Measurements from ENCODE around the gene ZNF22. TPM values are rescaled to one million over a fixed set of nuclear protein-coding genes. Genes with fewer than 3 reads are reported as not detected.

ZNF22 gene
- total RNA-seq, 6 donors from 2014 or later: 8.4 to 26.9 (median 18.4) TPM

DNA sequence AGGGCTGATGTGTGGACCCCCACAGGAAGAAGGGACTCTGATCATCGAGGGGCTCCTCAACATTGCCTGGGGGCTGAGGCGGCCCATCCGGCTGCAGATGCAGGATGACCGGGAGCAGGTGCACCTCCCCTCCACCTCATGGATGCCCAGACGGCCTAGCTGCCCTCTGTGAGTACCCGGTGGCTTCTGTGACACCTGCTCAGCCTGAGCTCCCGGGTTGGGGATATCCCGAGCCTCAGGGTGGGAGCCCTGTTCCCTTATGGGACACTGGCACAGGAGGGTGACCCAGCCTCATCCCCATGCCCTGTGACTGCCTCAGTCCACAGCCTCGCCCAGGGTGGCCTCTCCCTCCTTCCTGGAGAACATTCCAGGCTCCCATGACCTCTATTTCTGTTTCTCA, 18.2 kb upstream of the ZNF22 start:
- Histone ChIP-seq H3K36me3 (peaks cover 0 to 29% (median 7%) of the 10 kb centered on the region in 4 donors), H3K4me1 (peaks cover 64 to 95% (median 74%) of the 10 kb centered on the region in 4 donors), H3K27me3 (no peaks in the 10 kb centered on the region), H3K9me3 (no peaks in the 10 kb centered on the region), H3K4me3 (no peak overlapping the region), H3K27ac (peak overlapping the region; percentile 69 to 92 (median 88))
- ATAC-seq (ENCODE audit: low FRiP score in 2 of 2) (no peak), DNase-seq (peak in 1 of 2 donors; percentile 19)
- TF ChIP-seq POLR2A (IDR thresholded peaks at IDR 0.05) (no peak), EP300 (IDR thresholded peaks at IDR 0.05) (no peak), POLR2AphosphoS5 (IDR thresholded peaks at IDR 0.05) (no peak)
- TF ChIP-seq, protein P1, sequence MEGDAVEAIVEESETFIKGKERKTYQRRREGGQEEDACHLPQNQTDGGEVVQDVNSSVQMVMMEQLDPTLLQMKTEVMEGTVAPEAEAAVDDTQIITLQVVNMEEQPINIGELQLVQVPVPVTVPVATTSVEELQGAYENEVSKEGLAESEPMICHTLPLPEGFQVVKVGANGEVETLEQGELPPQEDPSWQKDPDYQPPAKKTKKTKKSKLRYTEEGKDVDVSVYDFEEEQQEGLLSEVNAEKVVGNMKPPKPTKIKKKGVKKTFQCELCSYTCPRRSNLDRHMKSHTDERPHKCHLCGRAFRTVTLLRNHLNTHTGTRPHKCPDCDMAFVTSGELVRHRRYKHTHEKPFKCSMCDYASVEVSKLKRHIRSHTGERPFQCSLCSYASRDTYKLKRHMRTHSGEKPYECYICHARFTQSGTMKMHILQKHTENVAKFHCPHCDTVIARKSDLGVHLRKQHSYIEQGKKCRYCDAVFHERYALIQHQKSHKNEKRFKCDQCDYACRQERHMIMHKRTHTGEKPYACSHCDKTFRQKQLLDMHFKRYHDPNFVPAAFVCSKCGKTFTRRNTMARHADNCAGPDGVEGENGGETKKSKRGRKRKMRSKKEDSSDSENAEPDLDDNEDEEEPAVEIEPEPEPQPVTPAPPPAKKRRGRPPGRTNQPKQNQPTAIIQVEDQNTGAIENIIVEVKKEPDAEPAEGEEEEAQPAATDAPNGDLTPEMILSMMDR (IDR thresholded peaks at IDR 0.05): no peak
- WGBS, 2 donors: 91 to 93% methylated on average over 3 to 9 of the region's 9 CpGs

DNA sequence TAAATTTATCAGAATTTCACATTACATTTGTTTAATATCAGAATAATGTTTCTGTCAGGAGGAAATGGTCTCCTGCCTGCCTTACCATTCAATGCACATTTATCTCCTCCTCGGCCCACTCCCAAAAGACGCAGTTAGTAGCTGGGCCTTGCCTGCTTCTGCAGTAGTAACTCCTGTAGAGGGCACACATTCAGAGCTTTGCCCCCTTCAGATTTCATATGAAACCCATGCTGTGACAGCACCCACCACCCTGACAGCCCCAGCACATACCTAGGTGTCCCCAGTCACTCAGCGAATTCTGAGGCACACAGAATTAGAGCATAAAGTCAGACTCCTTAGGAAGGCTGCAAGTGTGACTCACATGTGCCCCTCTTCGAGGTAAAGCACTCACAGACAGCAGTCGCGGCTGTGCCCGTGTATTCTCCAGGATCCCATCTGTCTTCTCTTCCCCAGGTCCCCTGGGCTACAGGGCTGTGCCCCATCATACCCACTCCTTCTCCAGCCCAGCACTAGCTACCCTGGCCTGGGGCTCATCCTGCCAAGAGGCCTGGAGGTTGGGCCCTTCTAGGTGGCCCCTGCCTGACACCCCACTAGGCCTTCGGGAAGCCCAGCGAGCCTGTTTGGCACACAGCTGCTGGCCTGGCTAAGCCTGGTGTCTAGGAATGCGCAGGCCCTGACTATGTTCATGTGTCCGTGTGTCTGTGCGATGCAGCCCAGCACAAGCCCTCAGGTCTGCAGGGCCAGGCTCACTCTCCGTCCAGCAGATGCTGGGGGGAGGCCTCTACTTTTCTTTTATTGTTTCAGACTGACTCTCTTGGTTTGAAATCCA, 17.4 kb upstream of the ZNF22 start:
- no peaks in the 10 kb centered on the region for H3K9me3 ChIP-seq
- 87 to 93% methylated on average over 12 to 13 of the region's 13 CpGs for WGBS, 2 donors
- no peaks in the 10 kb centered on the region for H3K27me3 ChIP-seq
- DNase-seq (peak in 1 of 2 donors; percentile 18), ATAC-seq (ENCODE audit: low FRiP score in 2 of 2) (no peak)
- peak overlapping the region in 3 of 4 donors; percentile 67 to 78 (median 75) for H3K27ac ChIP-seq
- TF ChIP-seq, protein P1 (IDR thresholded peaks at IDR 0.05): no peak
- TF ChIP-seq EP300 (IDR thresholded peaks at IDR 0.05): no peak
- peaks cover 59 to 91% (median 72%) of the 10 kb centered on the region in 4 donors for H3K4me1 ChIP-seq
- H3K4me3 ChIP-seq: no peak overlapping the region
- H3K36me3 ChIP-seq: peaks cover 0 to 25% (median 6%) of the 10 kb centered on the region in 4 donors

DNA sequence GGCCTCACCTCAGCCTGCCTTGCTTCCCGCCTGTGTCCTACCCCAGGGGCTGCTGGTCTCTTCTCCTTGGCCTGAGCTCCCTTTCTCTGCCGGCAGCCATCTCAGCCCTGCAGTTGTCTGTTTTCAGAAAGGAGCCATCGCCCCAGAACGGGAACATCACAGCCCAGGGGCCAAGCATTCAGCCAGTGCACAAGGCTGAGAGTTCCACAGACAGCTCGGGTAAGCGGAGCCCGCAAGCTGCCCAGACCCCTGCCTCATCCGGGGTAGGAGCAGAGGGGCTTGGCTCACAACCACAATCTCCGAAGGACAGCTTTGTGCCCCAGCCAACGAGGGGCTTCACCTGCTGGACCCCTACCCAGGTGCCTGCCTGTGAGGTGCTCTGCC, 16.8 kb upstream of the ZNF22 start:
- TF ChIP-seq EP300 (IDR thresholded peaks at IDR 0.05) (no peak), POLR2A (IDR thresholded peaks at IDR 0.05) (no peak), POLR2AphosphoS5 (IDR thresholded peaks at IDR 0.05) (no peak)
- TF ChIP-seq, protein P1 (IDR thresholded peaks at IDR 0.05): no peak

DNA sequence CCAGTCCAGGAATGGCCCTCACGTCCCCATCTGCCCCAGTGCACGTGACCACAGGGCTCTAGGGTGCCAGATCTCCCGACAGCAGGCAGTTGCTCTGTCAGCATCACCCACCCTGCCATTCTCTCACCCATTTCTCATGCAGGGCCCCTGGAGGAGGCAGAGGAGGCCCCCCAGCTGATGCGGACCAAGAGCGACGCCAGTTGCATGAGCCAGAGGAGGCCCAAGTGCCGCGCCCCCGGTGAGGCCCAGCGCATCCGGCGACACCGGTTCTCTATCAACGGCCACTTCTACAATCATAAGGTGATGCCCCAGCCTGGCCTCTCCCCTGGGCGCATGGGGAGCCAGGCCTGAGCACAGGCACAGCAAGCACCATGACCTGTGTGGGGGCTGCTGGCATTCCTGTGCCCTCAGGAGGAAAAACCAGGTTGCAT, 16.0 kb upstream of the ZNF22 start:
- no peak for ATAC-seq (ENCODE audit: low FRiP score in 2 of 2)
- DNase-seq: peak in 1 of 2 donors; percentile 75
- 90 to 100% methylated on average over 2 to 15 of the region's 15 CpGs for WGBS, 2 donors
- Histone ChIP-seq H3K27me3 (no peaks in the 10 kb centered on the region), H3K4me3 (no peak overlapping the region), H3K36me3 (peaks cover 0 to 35% (median 7%) of the 10 kb centered on the region in 4 donors), H3K9me3 (no peaks in the 10 kb centered on the region), H3K4me1 (peaks cover 50 to 84% (median 67%) of the 10 kb centered on the region in 4 donors), H3K27ac (peak overlapping the region; percentile 67 to 78 (median 76))
- TF ChIP-seq EP300 (IDR thresholded peaks at IDR 0.05) (no peak), POLR2AphosphoS5 (IDR thresholded peaks at IDR 0.05) (no peak), POLR2A (IDR thresholded peaks at IDR 0.05) (no peak)
- TF ChIP-seq, protein P1 (IDR thresholded peaks at IDR 0.05): no peak

More for the DNA sequence above, 16.8 kb upstream of the ZNF22 start:
- ATAC-seq (ENCODE audit: low FRiP score in 2 of 2) (no peak), DNase-seq (peak in 1 of 2 donors; percentile 11)
- no peak overlapping the region for H3K4me3 ChIP-seq
- peaks cover 0 to 27% (median 6%) of the 10 kb centered on the region in 4 donors for H3K36me3 ChIP-seq
- 91 to 96% methylated on average over 4 to 10 of the region's 10 CpGs for WGBS, 2 donors
- H3K27me3 ChIP-seq: no peaks in the 10 kb centered on the region
- H3K4me1 ChIP-seq: peaks cover 55 to 85% (median 69%) of the 10 kb centered on the region in 4 donors
- H3K9me3 ChIP-seq: no peaks in the 10 kb centered on the region
- H3K27ac ChIP-seq: peak overlapping the region; percentile 67 to 78 (median 76)
